NCI-H1694 treated with DMSO at 0.1 percent for 48 hours (cell line): ENCODE data around the gene TAF6.

Experiments used
- DNase-seq: peaks from one replicate; lab custom pipeline; 2025; lab: John Stamatoyannopoulos, UW

TAF6 gene

DNA sequence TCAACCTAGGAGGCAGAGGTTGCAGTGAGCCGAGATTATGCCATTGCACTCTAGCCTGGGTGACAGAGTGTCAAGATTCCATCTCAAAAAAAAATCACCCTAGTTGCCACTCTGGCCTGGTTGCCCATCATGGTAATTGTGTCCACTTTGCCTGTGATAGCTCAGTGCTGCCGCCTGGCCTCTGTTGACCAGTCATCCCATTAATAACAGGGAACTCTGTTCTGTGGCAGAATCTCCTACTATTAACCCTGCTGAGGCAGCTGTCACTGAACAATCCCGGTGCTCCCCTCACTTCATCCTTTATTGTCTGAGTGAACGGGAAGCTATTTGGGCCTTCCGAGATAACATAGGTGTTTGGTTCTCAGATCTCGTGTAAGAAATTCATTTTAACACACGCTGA is 52.2 kb downstream of the TAF6 start:
- DNase-seq: no peak

DNA sequence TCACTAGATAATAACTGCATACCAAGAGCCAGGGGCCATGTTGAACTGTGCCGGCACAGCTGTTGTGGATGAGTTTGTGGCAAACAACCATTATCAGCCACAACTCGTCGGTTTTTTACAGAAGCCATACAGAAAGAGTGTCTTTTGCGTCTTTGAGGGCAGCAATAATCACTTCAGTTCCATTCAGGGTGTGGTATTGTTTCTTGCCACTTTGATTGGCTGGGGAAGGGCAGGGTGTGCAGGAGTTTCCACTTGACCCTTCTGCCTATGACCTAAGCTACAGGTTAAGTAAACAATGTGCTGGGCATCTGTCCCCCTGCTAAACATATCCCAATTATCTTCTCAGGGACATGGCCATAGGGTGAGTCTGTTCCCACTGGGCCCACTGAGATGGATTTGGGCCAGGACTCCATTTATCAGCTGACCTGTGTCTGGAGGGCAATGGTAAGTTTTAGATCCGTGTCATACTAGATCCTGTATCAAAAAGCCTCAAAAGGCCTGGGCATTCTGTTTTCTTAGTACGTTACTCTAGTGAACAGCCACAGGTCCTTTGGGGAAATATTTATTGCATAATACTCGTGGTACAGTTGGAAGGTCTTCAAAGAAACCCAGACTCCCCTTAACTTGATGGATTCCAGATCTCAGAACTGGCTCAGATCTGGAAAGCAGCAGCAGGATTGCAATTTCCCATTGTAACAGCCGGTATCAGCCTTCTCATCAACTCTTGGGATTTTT is 53.5 kb downstream of the TAF6 start:
- DNase-seq: no peak

- no peak for DNase-seq
These were observed 55.0 kb downstream of the TAF6 start for GRCh38 chr7:100064162-100064561.

DNA sequence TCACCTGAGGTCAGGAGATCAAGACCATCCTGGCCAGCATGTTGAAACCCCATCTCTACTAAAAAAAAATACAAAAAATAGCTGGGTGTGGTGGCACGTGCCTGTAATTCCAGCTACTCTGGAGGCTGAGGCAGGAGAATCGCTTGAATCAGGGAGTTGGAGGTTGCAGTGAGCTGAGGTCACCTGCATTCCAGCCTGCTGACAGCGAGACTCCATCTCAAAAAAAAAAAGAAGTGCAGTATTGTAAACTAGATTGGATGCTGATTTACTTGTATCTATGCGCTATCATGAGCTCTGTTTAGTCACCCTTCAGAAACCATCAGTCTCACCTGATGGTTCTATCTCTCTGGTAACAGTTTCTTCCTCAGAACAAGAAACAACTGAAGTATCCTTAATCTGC is 55.8 kb downstream of the TAF6 start:
- no peak for DNase-seq

DNA sequence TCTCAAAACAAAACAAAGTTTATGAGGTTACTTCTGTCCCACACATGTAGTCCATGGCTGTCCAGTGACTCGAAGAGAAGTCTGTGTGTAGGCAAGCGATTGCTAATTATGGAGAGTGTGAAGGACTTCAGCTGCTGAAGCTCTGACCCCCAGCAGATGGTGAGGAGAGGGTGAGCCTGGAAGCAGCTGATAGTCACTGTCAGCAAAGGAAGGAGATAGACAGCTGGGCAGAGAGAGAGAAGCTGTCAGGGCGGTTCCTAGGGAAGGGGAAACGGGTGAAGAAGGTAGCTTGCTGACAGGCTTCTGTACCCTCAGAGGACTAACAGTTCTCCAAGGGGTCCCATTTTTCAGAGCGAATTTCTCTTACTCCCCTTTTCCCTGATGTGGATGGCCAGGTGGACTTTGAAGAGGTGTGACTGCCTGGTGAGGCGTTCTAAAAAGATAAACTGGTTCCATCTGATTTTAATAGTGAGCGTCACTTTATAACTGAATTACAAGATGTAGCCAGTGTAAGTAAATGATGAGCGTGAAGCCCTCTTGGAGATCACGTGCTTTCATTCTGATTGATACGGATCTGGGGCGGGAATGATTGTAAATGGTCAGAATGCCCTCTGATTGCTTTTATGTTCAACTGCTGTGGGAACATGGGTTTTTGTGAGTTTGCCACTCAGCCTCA is 57.5 kb downstream of the TAF6 start:
- DNase-seq: no peak

DNA sequence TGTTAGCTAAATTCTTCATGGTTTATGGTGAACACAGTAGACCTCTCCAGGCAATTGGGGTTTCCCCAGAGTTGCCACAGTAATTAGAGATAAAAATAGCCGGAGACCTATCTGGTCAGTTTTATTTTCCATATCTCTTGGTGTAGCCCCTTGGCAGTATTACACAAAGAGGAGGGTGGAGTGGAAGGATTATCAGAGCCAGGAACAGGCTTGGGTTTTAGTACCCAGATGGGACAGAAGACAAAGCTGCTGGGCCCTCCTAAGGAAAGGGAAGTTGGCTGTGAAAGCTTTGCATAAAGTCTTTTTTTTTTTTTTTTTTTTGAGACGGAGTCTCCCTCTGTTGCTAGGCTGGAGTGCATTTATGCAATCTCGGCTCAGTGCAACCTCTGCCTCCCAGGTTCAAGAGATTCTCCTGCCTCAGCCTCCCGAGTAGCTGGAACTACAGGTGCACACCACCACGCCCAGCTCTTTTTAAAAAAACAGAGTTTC is 59.9 kb downstream of the TAF6 start:
- no peak for DNase-seq
